ENCODE measurements around the gene RNF20. TPM values are rescaled to one million over a fixed set of nuclear protein-coding genes. Genes with fewer than 3 reads are reported as not detected.
A peak's percentile ranks its signal among the peaks of the same experiment; 100 is the strongest.

RNF20 gene
- total and polyA plus RNA-seq, 2 of the 4 experiments (the other 2 are of a cell fraction), result 13.7 to 21.3 TPM

GRCh38 chr9:101601904-101602765 is 68.5 kb downstream of the RNF20 start:
- in situ Hi-C loops (cut with MboI; ENCODE audit: low sequenced_read_pairs) (no loop called here), intact Hi-C loops (cut with micrococcal nuclease) (loop anchor here (1.0 kb wide), 1 partner anchor 126 kb away; no protein-coding TSS in a partner anchor), dilution Hi-C loops (cut with HindIII; ENCODE audit: low sequenced_read_pairs, unreplicated experiment) (no loop called here)
- H2AFZ ChIP-seq (replicated peaks; ENCODE audit: low read length, poor library complexity), result no peak overlapping the region
- TF ChIP-seq SMC3 (IDR thresholded peaks at IDR 0.05; ENCODE audit: low read depth, low read length), result peak; percentile 51
- TF ChIP-seq CEBPB (IDR thresholded peaks at IDR 0.05; ENCODE audit: low read depth, low read length), result no peak
- TF ChIP-seq BHLHE40 (IDR thresholded peaks at IDR 0.05; ENCODE audit: low read depth, low read length), result no peak
- TF ChIP-seq RAD21 (IDR thresholded peaks at IDR 0.05; ENCODE audit: low read length), result peak; percentile 63
- TF ChIP-seq, protein P1, sequence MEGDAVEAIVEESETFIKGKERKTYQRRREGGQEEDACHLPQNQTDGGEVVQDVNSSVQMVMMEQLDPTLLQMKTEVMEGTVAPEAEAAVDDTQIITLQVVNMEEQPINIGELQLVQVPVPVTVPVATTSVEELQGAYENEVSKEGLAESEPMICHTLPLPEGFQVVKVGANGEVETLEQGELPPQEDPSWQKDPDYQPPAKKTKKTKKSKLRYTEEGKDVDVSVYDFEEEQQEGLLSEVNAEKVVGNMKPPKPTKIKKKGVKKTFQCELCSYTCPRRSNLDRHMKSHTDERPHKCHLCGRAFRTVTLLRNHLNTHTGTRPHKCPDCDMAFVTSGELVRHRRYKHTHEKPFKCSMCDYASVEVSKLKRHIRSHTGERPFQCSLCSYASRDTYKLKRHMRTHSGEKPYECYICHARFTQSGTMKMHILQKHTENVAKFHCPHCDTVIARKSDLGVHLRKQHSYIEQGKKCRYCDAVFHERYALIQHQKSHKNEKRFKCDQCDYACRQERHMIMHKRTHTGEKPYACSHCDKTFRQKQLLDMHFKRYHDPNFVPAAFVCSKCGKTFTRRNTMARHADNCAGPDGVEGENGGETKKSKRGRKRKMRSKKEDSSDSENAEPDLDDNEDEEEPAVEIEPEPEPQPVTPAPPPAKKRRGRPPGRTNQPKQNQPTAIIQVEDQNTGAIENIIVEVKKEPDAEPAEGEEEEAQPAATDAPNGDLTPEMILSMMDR (conservative IDR thresholded peaks at IDR 0.05; ENCODE audit: low read depth, low read length), result peak; percentile 67
- H2BK5ac ChIP-seq (ENCODE audit: low read depth, low read length, poor library complexity, severe bottlenecking), result no peak overlapping the region
- no peaks in the 10 kb centered on the region for H3K79me1 ChIP-seq (ENCODE audit: low read depth in 1 of 2, low read length in 2 of 2)
- H3K27me3 ChIP-seq (ENCODE audit: control insufficient read depth, insufficient read depth, low read length), result peaks cover 1% of the 10 kb centered on the region; the same call in 1 of the 2 replicates
- H3K4me1 ChIP-seq (ENCODE audit: control insufficient read depth, insufficient read depth, low read length), result no peaks in the 10 kb centered on the region
- no peak overlapping the region for H2BK20ac ChIP-seq (ENCODE audit: low read depth, low read length)
- DNase-seq, result peak; percentile 51
- CTCF ChIA-PET, result no interaction called here
- no peaks in the 10 kb centered on the region for H4K20me1 ChIP-seq (ENCODE audit: insufficient read depth, low read length)
- no peak overlapping the region for H3K56ac ChIP-seq (ENCODE audit: extremely low read depth, insufficient read depth, low read length)
- no peaks in the 10 kb centered on the region for H3K9me1 ChIP-seq (ENCODE audit: insufficient read depth, low read length)
- H2BK15ac ChIP-seq (ENCODE audit: low read depth, low read length), result no peak overlapping the region
- peak; percentile 82 for ATAC-seq (ENCODE audit: low read depth)
- H2AK9ac ChIP-seq (replicated peaks; ENCODE audit: low read depth, low read length, poor library complexity), result no peak overlapping the region
- H2BK120ac ChIP-seq (ENCODE audit: low read depth, low read length), result no peak overlapping the region
- no peak overlapping the region for H2AK5ac ChIP-seq (ENCODE audit: low read depth, low read length)
- H3K23ac ChIP-seq (ENCODE audit: low read depth, low read length), result no peak overlapping the region
- H4K8ac ChIP-seq (ENCODE audit: low read depth in 2 of 2, low read length in 2 of 2), result no peak overlapping the region
- no peak overlapping the region for H4K5ac ChIP-seq (ENCODE audit: low read depth, low read length)
- no peak overlapping the region for H4K91ac ChIP-seq (ENCODE audit: insufficient read depth, low read depth, low read length)
- no peak overlapping the region for H3K18ac ChIP-seq (ENCODE audit: low read depth, low read length)
- H3K9ac ChIP-seq (ENCODE audit: low read depth, low read length), result no peak overlapping the region
- no peaks in the 10 kb centered on the region for H3K9me3 ChIP-seq (ENCODE audit: control insufficient read depth, insufficient read depth, low read length)
- H3K14ac ChIP-seq (replicated peaks; ENCODE audit: low read depth, low read length), result no peak overlapping the region
- no TSS peak for BruUV-seq (replicated peaks)
- H3K4ac ChIP-seq (ENCODE audit: low read depth, low read length), result no peak overlapping the region
- no peak overlapping the region for H3K4me2 ChIP-seq (ENCODE audit: low read depth, low read length)
- H3K36me3 ChIP-seq (ENCODE audit: control insufficient read depth, insufficient read depth, low read length), result no peaks in the 10 kb centered on the region
- H3K4me3 ChIP-seq (ENCODE audit: insufficient read depth, low read depth, low read length), result no peak overlapping the region
- no peak overlapping the region for H3K27ac ChIP-seq (ENCODE audit: insufficient read depth, low read length)
- POLR2A ChIA-PET (ENCODE audit: unreplicated experiment), result no interaction called here
- no CpG with 5 or more reads among the region's 11 CpGs for WGBS, 2 experiments (ENCODE audit: extremely low coverage in 2 of 2, insufficient read length in 1 of 2)

All from IMR-90 (cell line).